H9 (cell line): ENCODE data around the gene SFTPB. TPM values are rescaled to one million over a fixed set of nuclear protein-coding genes. Genes with fewer than 3 reads are reported as not detected.

ENCODE experiments used
- DNase-seq: peaks from one replicate; pipeline ENCODE4 v3.0.0-alpha.2; 2017
- H2AFZ ChIP-seq: one replicate; pipeline ENCODE4 v1.6.1; 2013; ENCODE audit warnings: mild to moderate bottlenecking, low read length, control low read depth, moderate library complexity
- H2AK5ac ChIP-seq: 2 replicates; pipeline ENCODE4 v1.6.1; 2013; ENCODE audit warnings: low read length, control low read depth, mixed read lengths; ENCODE audit not compliant: insufficient read length
- H2BK120ac ChIP-seq: one replicate; pipeline ENCODE4 v1.6.1; 2013; ENCODE audit warnings: low read depth, mild to moderate bottlenecking, low read length, control low read depth, inconsistent platforms; ENCODE audit not compliant: poor library complexity, severe bottlenecking
- H2BK12ac ChIP-seq: 2 replicates; pipeline ENCODE4 v1.6.1; 2013; ENCODE audit warnings: low read length, control low read depth, mixed read lengths, low read depth; ENCODE audit not compliant: insufficient read length
- H2BK15ac ChIP-seq: 2 replicates; pipeline ENCODE4 v1.6.1; 2013; ENCODE audit warnings: low read depth, low read length, control low read depth
- H2BK20ac ChIP-seq: one replicate; pipeline ENCODE4 v1.6.1; 2013; ENCODE audit warnings: low read depth, mild to moderate bottlenecking, low read length, control low read depth, inconsistent platforms; ENCODE audit not compliant: poor library complexity, severe bottlenecking
- H2BK5ac ChIP-seq: 2 replicates; pipeline ENCODE4 v1.6.1; 2013; ENCODE audit warnings: low read length, control low read depth, mixed read lengths; ENCODE audit not compliant: insufficient read length
- H3K14ac ChIP-seq: 2 replicates; pipeline ENCODE4 v1.6.1; 2013; ENCODE audit warnings: low read length, control low read depth; ENCODE audit not compliant: insufficient read depth
- H3K18ac ChIP-seq: 2 replicates; pipeline ENCODE4 v1.6.1; 2013; ENCODE audit warnings: low read depth, mild to moderate bottlenecking, mixed read lengths, low read length, control low read depth; ENCODE audit not compliant: insufficient read length
- H3K23ac ChIP-seq: 2 replicates; pipeline ENCODE4 v1.6.1; 2013; ENCODE audit warnings: low read length, control low read depth, mixed read lengths, low read depth; ENCODE audit not compliant: insufficient read length
- H3K23me2 ChIP-seq: 2 replicates; pipeline ENCODE4 v1.6.1; 2013; ENCODE audit warnings: low read depth, mild to moderate bottlenecking, mixed read lengths, low read length, control low read depth; ENCODE audit not compliant: insufficient read length, poor library complexity, severe bottlenecking
- H3K27ac ChIP-seq: 2 replicates; pipeline ENCODE4 v1.5.1; 2013; ENCODE audit warnings: low read length, control low read depth, mixed read lengths, low read depth; ENCODE audit not compliant: insufficient read length
- H3K27me3 ChIP-seq: 2 replicates; pipeline ENCODE4 v1.6.1; 2013; ENCODE audit warnings: low read length, control low read depth, inconsistent platforms; ENCODE audit not compliant: insufficient read depth
- H3K4ac ChIP-seq: 2 replicates; pipeline ENCODE4 v1.6.1; 2013; ENCODE audit warnings: low read depth, mild to moderate bottlenecking, control low read depth, inconsistent platforms, low read length, moderate library complexity
- H3K4me1 ChIP-seq: 2 replicates; pipeline ENCODE4 v1.6.1; 2013; ENCODE audit warnings: low read length, control low read depth, inconsistent platforms; ENCODE audit not compliant: insufficient read depth
- H3K4me2 ChIP-seq: 2 replicates; pipeline ENCODE4 v1.6.1; 2013; ENCODE audit warnings: low read length, control low read depth, mixed read lengths; ENCODE audit not compliant: insufficient read length, insufficient read depth
- H3K56ac ChIP-seq: 2 replicates; pipeline ENCODE4 v1.6.1; 2013; ENCODE audit warnings: low read depth, mild to moderate bottlenecking, mixed read lengths, low read length, control low read depth; ENCODE audit not compliant: insufficient read length
- H3K79me1 ChIP-seq: 2 replicates; pipeline ENCODE4 v1.6.1; 2013; ENCODE audit warnings: low read depth, mild to moderate bottlenecking, moderate library complexity, low read length, control low read depth, inconsistent platforms; ENCODE audit not compliant: insufficient read depth, poor library complexity, severe bottlenecking
- H3K79me2 ChIP-seq: 2 replicates; pipeline ENCODE4 v1.6.1; 2013; ENCODE audit warnings: low read length, control low read depth, inconsistent platforms; ENCODE audit not compliant: insufficient read depth
- H3K9ac ChIP-seq: 2 replicates; pipeline ENCODE4 v1.6.1; 2013; ENCODE audit warnings: low read length, control low read depth, mixed read lengths; ENCODE audit not compliant: insufficient read length; ENCODE audit errors: extremely low read depth
- H3K9me3 ChIP-seq: one replicate; pipeline ENCODE4 v1.6.1; 2013; ENCODE audit warnings: low read depth, low read length, inconsistent platforms; ENCODE audit not compliant: control insufficient read depth
- H3T11ph ChIP-seq: one replicate; pipeline ENCODE4 v1.6.1; 2013; ENCODE audit warnings: mild to moderate bottlenecking, low read length, control low read depth, inconsistent platforms
- H4K20me1 ChIP-seq: one replicate; pipeline ENCODE4 v1.6.1; 2013; ENCODE audit not compliant: control insufficient read depth, insufficient read length, insufficient read depth
- H4K5ac ChIP-seq: 2 replicates; pipeline ENCODE4 v1.6.1; 2013; ENCODE audit warnings: low read depth, mild to moderate bottlenecking, mixed read lengths, low read length, control low read depth; ENCODE audit not compliant: insufficient read length
- H4K8ac ChIP-seq: replicated peaks from 2 replicates; pipeline ENCODE4 v1.6.1; 2013; ENCODE audit warnings: low read length, control low read depth, mixed read lengths, low read depth; ENCODE audit not compliant: insufficient read length
- H4K91ac ChIP-seq: 2 replicates; pipeline ENCODE4 v1.6.1; 2013; ENCODE audit warnings: low read depth, mild to moderate bottlenecking, moderate library complexity, mixed read lengths, low read length, control low read depth; ENCODE audit not compliant: insufficient read length
- H3K27ac Mint-ChIP-seq, 3 experiments: 2 replicates in 2 of 3; 3 replicates in 1 of 3; pipeline ENCODE4 v1.8.0; 2020 to 2021; ENCODE audit warnings: mixed read lengths in 3 of 3, mild to moderate bottlenecking in 1 of 3, moderate library complexity in 1 of 3
- H3K27me3 Mint-ChIP-seq: 2 replicates; pipeline ENCODE4 v1.8.0; 2021; ENCODE audit warnings: low read depth, mild to moderate bottlenecking, moderate library complexity, mixed read lengths
- H3K36me3 Mint-ChIP-seq, 3 experiments: 2 replicates in 2 of 3; 3 replicates in 1 of 3; pipeline ENCODE4 v1.8.0; 2020 to 2021; ENCODE audit warnings: low read depth in 3 of 3, mixed read lengths in 3 of 3; ENCODE audit not compliant: insufficient read depth in 1 of 3
- H3K4me1 Mint-ChIP-seq, 2 experiments: 2 replicates each; pipeline ENCODE4 v1.8.0; 2020; ENCODE audit warnings: mixed read lengths in 2 of 2
- H3K4me3 Mint-ChIP-seq, 2 experiments: 2 replicates in 1 of 2; 3 replicates in 1 of 2; pipeline ENCODE4 v1.8.0; 2020 to 2021; ENCODE audit warnings: mild to moderate bottlenecking in 2 of 2, mixed read lengths in 2 of 2, moderate library complexity in 1 of 2
- H3K9me3 Mint-ChIP-seq, 2 experiments: 2 replicates in 1 of 2; 3 replicates in 1 of 2; pipeline ENCODE4 v1.8.0; 2020; ENCODE audit warnings: mild to moderate bottlenecking in 2 of 2, mixed read lengths in 2 of 2, moderate library complexity in 1 of 2
- CTCF ChIP-seq: fragments of 200-600 bp; sonication (generic); conservative IDR thresholded peaks from 3 replicates; pipeline ENCODE4 v1.8.0; 2021; ENCODE audit warnings: antibody characterized with exemption, mild to moderate bottlenecking
- WGBS: extraction: QIAGEN DNeasy Blood & Tissue Kit; methylation state at CpG from one replicate; pipeline ENCODE4 v1.1.7; 2013; ENCODE audit warnings: missing lambda C conversion rate, low lambda C conversion rate, mixed read lengths; ENCODE audit not compliant: insufficient read length; ENCODE audit errors: extremely low coverage; 5-methylcytosine and 5-hydroxymethylcytosine counted together
- total RNA-seq: library from RNA; stranded (reverse); gene quantifications from 2 replicates; pipeline ENCODE4 v1.2.1, GENCODE V29; 2021

The SFTPB gene
- total RNA-seq, 1 experiment from 2014 or later: not detected

GRCh38 chr2:85680707-85681371, 12.8 kb upstream of the SFTPB start:
- Mint-ChIP-seq H3K27ac (no peak overlapping the region), H3K27me3 (peaks cover 25% of the 10 kb centered on the region), H3K4me3 (no peak overlapping the region), H3K4me1 (peaks cover 0 to 4% of the 10 kb centered on the region in 2 experiments; a peak in 2 of 4 replicates), H3K36me3 (no peaks in the 10 kb centered on the region), H3K9me3 (no peaks in the 10 kb centered on the region)
- Histone ChIP-seq H3K9ac (no peak overlapping the region), H2BK15ac (no peak overlapping the region), H3T11ph (no peak overlapping the region), H3K27me3 (no peaks in the 10 kb centered on the region), H4K91ac (no peak overlapping the region), H3K79me2 (no peaks in the 10 kb centered on the region), H3K9me3 (no peaks in the 10 kb centered on the region), H3K27ac (no peak overlapping the region), H4K5ac (no peak overlapping the region), H3K56ac (no peak overlapping the region), H2AK5ac (no peak overlapping the region), H2AFZ (no peak overlapping the region), H2BK12ac (no peak overlapping the region), H4K20me1 (peaks cover 2% of the 10 kb centered on the region), H2BK20ac (no peak overlapping the region), H3K4me1 (no peaks in the 10 kb centered on the region), H3K14ac (no peak overlapping the region; the same call in 1 of the 2 replicates), H2BK5ac (no peak overlapping the region), H3K4me2 (no peak overlapping the region), H3K23me2 (no peaks in the 10 kb centered on the region), H3K23ac (no peak overlapping the region), H2BK120ac (no peak overlapping the region), H3K4ac (no peak overlapping the region), H3K18ac (no peak overlapping the region), H4K8ac (no peak overlapping the region), H3K79me1 (no peaks in the 10 kb centered on the region)
- no peak for DNase-seq
- no CpG with 5 or more reads among the region's 2 CpGs for WGBS
- no peak for TF ChIP-seq CTCF
